ENCODE measurements around the gene PTPN1.

DNA sequence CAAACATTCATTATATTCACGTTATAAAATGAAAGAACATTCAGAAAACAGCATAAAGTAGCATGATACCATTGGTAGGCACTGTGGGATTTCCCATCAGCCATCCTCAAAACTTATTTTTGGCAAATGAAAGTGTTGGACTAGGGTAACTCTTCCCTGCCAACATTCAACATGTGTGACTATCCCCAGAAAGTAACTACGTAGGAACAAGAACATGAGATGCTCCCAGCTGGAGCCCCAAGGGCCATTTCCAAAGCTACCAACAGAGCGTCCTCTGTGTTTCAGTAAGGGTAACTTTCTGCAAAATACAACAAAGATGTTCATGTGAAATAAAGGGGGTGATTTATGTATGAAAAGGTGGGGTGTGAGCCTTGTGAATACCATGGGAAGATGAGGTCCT is 28.4 kb upstream of the PTPN1 start:
- TF ChIP-seq, protein P1, sequence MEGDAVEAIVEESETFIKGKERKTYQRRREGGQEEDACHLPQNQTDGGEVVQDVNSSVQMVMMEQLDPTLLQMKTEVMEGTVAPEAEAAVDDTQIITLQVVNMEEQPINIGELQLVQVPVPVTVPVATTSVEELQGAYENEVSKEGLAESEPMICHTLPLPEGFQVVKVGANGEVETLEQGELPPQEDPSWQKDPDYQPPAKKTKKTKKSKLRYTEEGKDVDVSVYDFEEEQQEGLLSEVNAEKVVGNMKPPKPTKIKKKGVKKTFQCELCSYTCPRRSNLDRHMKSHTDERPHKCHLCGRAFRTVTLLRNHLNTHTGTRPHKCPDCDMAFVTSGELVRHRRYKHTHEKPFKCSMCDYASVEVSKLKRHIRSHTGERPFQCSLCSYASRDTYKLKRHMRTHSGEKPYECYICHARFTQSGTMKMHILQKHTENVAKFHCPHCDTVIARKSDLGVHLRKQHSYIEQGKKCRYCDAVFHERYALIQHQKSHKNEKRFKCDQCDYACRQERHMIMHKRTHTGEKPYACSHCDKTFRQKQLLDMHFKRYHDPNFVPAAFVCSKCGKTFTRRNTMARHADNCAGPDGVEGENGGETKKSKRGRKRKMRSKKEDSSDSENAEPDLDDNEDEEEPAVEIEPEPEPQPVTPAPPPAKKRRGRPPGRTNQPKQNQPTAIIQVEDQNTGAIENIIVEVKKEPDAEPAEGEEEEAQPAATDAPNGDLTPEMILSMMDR (optimal IDR thresholded peaks at IDR 0.05 in 1 of 3, IDR thresholded peaks at IDR 0.05 in 1 of 3, conservative IDR thresholded peaks at IDR 0.05 in 1 of 3; ENCODE audit: extremely low read depth in 1 of 3, insufficient read depth in 2 of 3, low read length in 3 of 3) = no peak
- no peak for TF ChIP-seq EZH2 (IDR thresholded peaks at IDR 0.05; ENCODE audit: low read length)

Measured in keratinocyte (primary cell).